Measurements from ENCODE around the gene SLAIN1.

Gene SLAIN1

DNA sequence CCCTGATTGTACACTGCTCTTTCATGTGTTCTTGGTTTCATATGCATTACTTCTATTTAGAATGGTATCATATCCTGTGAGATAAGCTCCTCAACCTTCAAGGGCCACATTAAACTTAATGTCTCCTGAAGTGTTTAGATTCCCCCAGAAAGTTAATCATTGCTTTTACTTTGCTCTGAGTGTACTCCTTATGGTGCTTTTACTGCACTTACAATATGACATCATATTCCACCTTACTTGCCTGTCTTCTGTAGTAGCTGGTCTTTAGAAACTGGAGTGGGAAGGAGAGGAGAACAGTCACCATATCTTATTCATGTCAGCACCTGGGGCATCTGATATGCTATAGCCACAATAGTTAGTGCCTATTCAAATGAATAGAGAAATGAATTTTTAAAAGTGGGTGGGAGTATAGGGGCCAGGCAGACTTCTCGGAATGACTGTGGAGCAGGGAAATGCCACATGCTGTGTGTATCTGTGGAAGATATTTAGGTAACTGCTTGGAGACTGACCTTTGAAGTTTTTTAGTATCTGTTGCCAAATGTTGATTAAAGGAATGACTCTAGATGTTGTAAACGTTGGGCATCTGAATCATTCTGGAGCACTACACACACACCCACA, 40.2 kb downstream of the SLAIN1 start:
- DNase-seq (ENCODE audit: low read depth), result no peak
- TF ChIP-seq, protein P1, sequence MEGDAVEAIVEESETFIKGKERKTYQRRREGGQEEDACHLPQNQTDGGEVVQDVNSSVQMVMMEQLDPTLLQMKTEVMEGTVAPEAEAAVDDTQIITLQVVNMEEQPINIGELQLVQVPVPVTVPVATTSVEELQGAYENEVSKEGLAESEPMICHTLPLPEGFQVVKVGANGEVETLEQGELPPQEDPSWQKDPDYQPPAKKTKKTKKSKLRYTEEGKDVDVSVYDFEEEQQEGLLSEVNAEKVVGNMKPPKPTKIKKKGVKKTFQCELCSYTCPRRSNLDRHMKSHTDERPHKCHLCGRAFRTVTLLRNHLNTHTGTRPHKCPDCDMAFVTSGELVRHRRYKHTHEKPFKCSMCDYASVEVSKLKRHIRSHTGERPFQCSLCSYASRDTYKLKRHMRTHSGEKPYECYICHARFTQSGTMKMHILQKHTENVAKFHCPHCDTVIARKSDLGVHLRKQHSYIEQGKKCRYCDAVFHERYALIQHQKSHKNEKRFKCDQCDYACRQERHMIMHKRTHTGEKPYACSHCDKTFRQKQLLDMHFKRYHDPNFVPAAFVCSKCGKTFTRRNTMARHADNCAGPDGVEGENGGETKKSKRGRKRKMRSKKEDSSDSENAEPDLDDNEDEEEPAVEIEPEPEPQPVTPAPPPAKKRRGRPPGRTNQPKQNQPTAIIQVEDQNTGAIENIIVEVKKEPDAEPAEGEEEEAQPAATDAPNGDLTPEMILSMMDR (conservative IDR thresholded peaks at IDR 0.05; ENCODE audit: low read depth, low read length), result no peak
- no peak overlapping the region for H3K4me3 ChIP-seq (ENCODE audit: low read depth, low read length)

DNA sequence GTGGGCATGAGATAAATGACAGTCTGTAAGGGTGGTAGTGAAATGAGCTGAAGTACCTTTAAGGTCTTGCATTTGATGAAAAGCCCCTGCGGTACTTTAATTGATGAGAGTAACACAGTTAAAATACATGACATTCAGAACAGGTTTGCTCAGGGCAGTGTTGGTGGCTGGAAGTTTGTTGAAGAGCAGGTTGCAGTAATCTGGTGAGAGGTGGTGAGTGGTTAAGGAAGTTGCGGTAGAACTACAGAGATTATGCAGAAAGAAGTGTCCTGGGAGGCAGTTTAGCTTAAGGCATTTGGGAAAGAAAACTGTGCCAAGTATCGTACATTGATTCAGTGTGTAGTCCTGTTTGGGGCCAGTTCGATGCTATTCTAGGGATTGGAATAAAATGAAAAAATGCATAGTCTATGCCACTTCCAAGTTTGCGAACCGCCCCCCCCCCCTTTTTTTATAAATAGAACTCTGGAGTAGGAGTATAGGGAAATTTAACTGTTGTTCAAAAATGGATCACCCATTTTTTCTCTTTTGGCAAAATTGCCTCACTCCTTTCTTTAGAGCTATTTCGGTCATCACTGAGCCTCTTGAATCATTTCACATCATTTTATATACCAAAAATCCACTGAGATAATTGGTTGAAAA, 42.7 kb downstream of the SLAIN1 start:
- TF ChIP-seq, protein P1 (conservative IDR thresholded peaks at IDR 0.05; ENCODE audit: low read depth, low read length), result no peak
- no peak for DNase-seq (ENCODE audit: low read depth)
- H3K4me3 ChIP-seq (ENCODE audit: low read depth, low read length), result no peak overlapping the region

- DNase-seq (ENCODE audit: low read depth), result no peak
- TF ChIP-seq, protein P1 (conservative IDR thresholded peaks at IDR 0.05; ENCODE audit: low read depth, low read length), result no peak
- H3K4me3 ChIP-seq (ENCODE audit: low read depth, low read length), result no peak overlapping the region
These were observed 43.6 kb downstream of the SLAIN1 start for GRCh38 chr13:77740931-77741596.

DNA sequence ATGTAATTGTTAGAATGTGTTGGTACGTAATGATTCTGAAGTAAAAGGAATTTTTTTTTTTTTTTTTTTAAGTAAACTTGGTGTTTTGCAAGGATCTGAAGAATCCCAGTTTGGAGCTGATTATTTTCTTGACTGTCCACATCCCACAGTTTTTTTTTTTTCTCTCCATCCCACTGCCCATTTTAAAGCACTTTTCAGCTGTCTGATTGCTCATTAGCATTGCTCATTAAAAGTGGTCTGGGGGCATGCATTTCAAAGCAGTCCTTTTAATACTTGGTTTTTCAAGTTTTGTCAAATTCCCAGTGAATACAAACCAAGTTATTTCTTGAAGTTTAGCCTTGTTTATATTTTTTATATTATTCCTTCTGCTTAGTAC, 44.1 kb downstream of the SLAIN1 start:
- no peak overlapping the region for H3K4me3 ChIP-seq (ENCODE audit: low read depth, low read length)
- TF ChIP-seq, protein P1 (conservative IDR thresholded peaks at IDR 0.05; ENCODE audit: low read depth, low read length), result no peak
- no peak for DNase-seq (ENCODE audit: low read depth)

GRCh38 chr13:77742801-77743200, 45.3 kb downstream of the SLAIN1 start:
- no peak overlapping the region for H3K4me3 ChIP-seq (ENCODE audit: low read depth, low read length)
- DNase-seq (ENCODE audit: low read depth), result no peak
- TF ChIP-seq, protein P1 (conservative IDR thresholded peaks at IDR 0.05; ENCODE audit: low read depth, low read length), result no peak

DNA sequence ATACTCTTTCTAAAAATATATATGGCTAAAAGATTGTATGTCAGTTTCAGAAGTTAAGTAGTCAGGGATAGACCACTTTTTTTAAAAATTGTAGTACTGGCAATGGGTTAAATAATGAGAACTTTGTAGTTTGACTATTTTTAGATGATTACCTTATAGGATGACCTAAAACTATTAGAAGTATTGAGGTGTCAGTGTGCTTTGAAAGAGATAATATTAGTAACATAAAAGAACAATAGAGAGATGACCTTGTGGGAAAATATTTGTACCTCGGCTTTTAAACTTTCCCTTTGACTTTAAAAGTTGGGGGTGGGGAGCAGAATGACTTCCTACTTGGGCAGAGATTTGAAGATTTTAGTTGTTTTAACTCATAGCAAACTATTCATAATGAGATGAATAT, 48.3 kb downstream of the SLAIN1 start:
- no peak overlapping the region for H3K4me3 ChIP-seq (ENCODE audit: low read depth, low read length)
- TF ChIP-seq, protein P1 (conservative IDR thresholded peaks at IDR 0.05; ENCODE audit: low read depth, low read length), result no peak
- no peak for DNase-seq (ENCODE audit: low read depth)
